Fibroblast of villous mesenchyme (primary cell): ENCODE data around the gene GEMIN7. TPM values are rescaled to one million over a fixed set of nuclear protein-coding genes. Genes with fewer than 3 reads are reported as not detected.
A peak's percentile ranks its signal among the peaks of the same experiment; 100 is the strongest.

Experiments used
- DNase-seq: peaks from one replicate; pipeline ENCODE4 v3.0.0-alpha.2; 2010; ENCODE audit warnings: low read depth
- H3K4me3 ChIP-seq: 2 replicates; pipeline ENCODE4 v1.5.1; 2011; ENCODE audit warnings: low read depth, mild to moderate bottlenecking, low read length
- CTCF ChIP-seq: IDR thresholded peaks from 2 replicates; pipeline ENCODE4 v1.5.1; 2012; ENCODE audit warnings: low read depth, mild to moderate bottlenecking, low read length; ENCODE audit not compliant: insufficient read depth
- total RNA-seq: library from RNA; depleted of rRNA; stranded (reverse); fragments of >200 nt; gene quantifications from 2 replicates; pipeline ENCODE4 v1.2.3, GENCODE V29; 2012

The GEMIN7 gene
- total RNA-seq, 1 donor, result 16.0 TPM

GRCh38 chr19:45061965-45062364 is 17.1 kb upstream of the GEMIN7 start:
- H3K4me3 ChIP-seq, result no peak overlapping the region
- no peak for DNase-seq
- no peak for TF ChIP-seq CTCF

GRCh38 chr19:45063851-45064801 is 14.9 kb upstream of the GEMIN7 start:
- DNase-seq, result no peak
- no peak for TF ChIP-seq CTCF
- no peak overlapping the region for H3K4me3 ChIP-seq

GRCh38 chr19:45066921-45067661 is 12.0 kb upstream of the GEMIN7 start:
- H3K4me3 ChIP-seq, result no peak overlapping the region
- no peak for DNase-seq
- no peak for TF ChIP-seq CTCF

GRCh38 chr19:45068041-45068440 is 11.0 kb upstream of the GEMIN7 start:
- no peak for TF ChIP-seq CTCF
- DNase-seq, result no peak
- no peak overlapping the region for H3K4me3 ChIP-seq

- TF ChIP-seq CTCF, result no peak
- peak; percentile 36 for DNase-seq
- H3K4me3 ChIP-seq, result no peak overlapping the region
Observed at GRCh38 chr19:45069056-45069455, 10.0 kb upstream of the GEMIN7 start.

GRCh38 chr19:45070214-45070613 is 8.8 kb upstream of the GEMIN7 start:
- no peak overlapping the region for H3K4me3 ChIP-seq
- DNase-seq, result no peak
- no peak for TF ChIP-seq CTCF
